ENCODE measurements around the gene SLC17A7. TPM values are rescaled to one million over a fixed set of nuclear protein-coding genes. Genes with fewer than 3 reads are reported as not detected.

SLC17A7 gene
- 1 to 10 TPM; 1.0 to 4.7 TPM for total RNA-seq
- polyA plus RNA-seq: under 1 TPM; 0.15 to 0.50 TPM
- long read RNA-seq, donor 1: 0 reads
- long read RNA-seq, donor 2: 0 reads

GRCh38 chr19:49441210-49441959 lies at the start of gene SLC17A7:
TSS of gene SLC17A7 (minus strand) at chr19:49441527. CDS start at chr19:49441379, 148 bp downstream.
- no peaks in the 10 kb centered on the region for H3K4me1 ChIP-seq (ENCODE audit: control insufficient read depth in 1 of 2, insufficient read depth in 2 of 2, low read length in 2 of 2)
- intact Hi-C loops (cut with DNase I): loop anchor here (5.0 kb wide), 1 partner anchor 214 kb away; no protein-coding TSS in a partner anchor
- DNase-seq (peak in 1 of 2 donors; percentile 69), ATAC-seq (ENCODE audit: low FRiP score) (peak; percentile 33)
- H3K27me3 ChIP-seq (ENCODE audit: control insufficient read depth in 1 of 2, insufficient read depth in 2 of 2, low read length in 1 of 2): no peaks in the 10 kb centered on the region
- no peak within 1 kb of the TSS for H3K4me3 ChIP-seq (ENCODE audit: low read length in 2 of 2)
- 2 to 4% methylated on average over 32 to 56 of the region's 56 CpGs for WGBS, 2 donors
- no peaks in the 10 kb centered on the region for H3K9me3 ChIP-seq (ENCODE audit: control insufficient read depth, low read length)
- no peak within 1 kb of the TSS for H3K27ac ChIP-seq (ENCODE audit: low read depth in 1 of 2, low read length in 2 of 2)
- H3K36me3 ChIP-seq (ENCODE audit: control insufficient read depth in 1 of 2, insufficient read depth in 2 of 2, low read length in 1 of 2): no peaks in the 10 kb centered on the region

GRCh38 chr19:49490287-49491029 lies 49.1 kb upstream of the SLC17A7 start:
- intact Hi-C loops (cut with DNase I): loop anchor here in 1 of 2 donors (10.0 kb wide), 1 partner anchor 184 kb away; the partner anchor contains the start of gene PRMT1
- Histone ChIP-seq H3K4me3 (ENCODE audit: low read length in 2 of 2) (no peak overlapping the region), H3K9me3 (ENCODE audit: control insufficient read depth, low read length) (no peaks in the 10 kb centered on the region), H3K4me1 (ENCODE audit: control insufficient read depth in 1 of 2, insufficient read depth in 2 of 2, low read length in 2 of 2) (no peaks in the 10 kb centered on the region), H3K36me3 (ENCODE audit: control insufficient read depth in 1 of 2, insufficient read depth in 2 of 2, low read length in 1 of 2) (peaks cover 0 to 11% of the 10 kb centered on the region in 2 donors), H3K27me3 (ENCODE audit: control insufficient read depth in 1 of 2, insufficient read depth in 2 of 2, low read length in 1 of 2) (no peaks in the 10 kb centered on the region), H3K27ac (ENCODE audit: low read depth in 1 of 2, low read length in 2 of 2) (no peak overlapping the region)
- DNase-seq (no peak), ATAC-seq (ENCODE audit: low FRiP score) (no peak)
- 87 to 89% methylated on average over 22 to 27 of the region's 27 CpGs for WGBS, 2 donors

GRCh38 chr19:49489601-49490167 lies 48.4 kb upstream of the SLC17A7 start:
- no peaks in the 10 kb centered on the region for H3K4me1 ChIP-seq (ENCODE audit: control insufficient read depth in 1 of 2, insufficient read depth in 2 of 2, low read length in 2 of 2)
- H3K27me3 ChIP-seq (ENCODE audit: control insufficient read depth in 1 of 2, insufficient read depth in 2 of 2, low read length in 1 of 2): no peaks in the 10 kb centered on the region
- no peak for ATAC-seq (ENCODE audit: low FRiP score)
- WGBS, 2 donors: 74 to 77% methylated on average over 15 of the region's 15 CpGs
- DNase-seq: no peak
- H3K9me3 ChIP-seq (ENCODE audit: control insufficient read depth, low read length): no peaks in the 10 kb centered on the region
- H3K36me3 ChIP-seq (ENCODE audit: control insufficient read depth in 1 of 2, insufficient read depth in 2 of 2, low read length in 1 of 2): peaks cover 0 to 11% of the 10 kb centered on the region in 2 donors
- H3K27ac ChIP-seq (ENCODE audit: low read depth in 1 of 2, low read length in 2 of 2): no peak overlapping the region
- intact Hi-C loops (cut with DNase I): loop anchor here in 1 of 2 donors (10.0 kb wide), 1 partner anchor 185 kb away; the partner anchor contains the start of gene PRMT1
- no peak overlapping the region for H3K4me3 ChIP-seq (ENCODE audit: low read length in 2 of 2)

- H3K4me3 ChIP-seq (ENCODE audit: low read length in 2 of 2): peak overlapping the region in 1 of 2 donors; percentile 70
- no peak for ATAC-seq (ENCODE audit: low FRiP score)
- H3K36me3 ChIP-seq (ENCODE audit: control insufficient read depth in 1 of 2, insufficient read depth in 2 of 2, low read length in 1 of 2): peaks cover 0 to 11% of the 10 kb centered on the region in 2 donors
- WGBS, 2 donors: 26 to 29% methylated on average over 15 of the region's 15 CpGs
- intact Hi-C loops (cut with DNase I): no loop called here
- no peak for DNase-seq
- no peaks in the 10 kb centered on the region for H3K4me1 ChIP-seq (ENCODE audit: control insufficient read depth in 1 of 2, insufficient read depth in 2 of 2, low read length in 2 of 2)
- no peaks in the 10 kb centered on the region for H3K9me3 ChIP-seq (ENCODE audit: control insufficient read depth, low read length)
- H3K27me3 ChIP-seq (ENCODE audit: control insufficient read depth in 1 of 2, insufficient read depth in 2 of 2, low read length in 1 of 2): no peaks in the 10 kb centered on the region
- peak overlapping the region in 1 of 2 donors; percentile 6 for H3K27ac ChIP-seq (ENCODE audit: low read depth in 1 of 2, low read length in 2 of 2)
Observed at GRCh38 chr19:49488863-49489537, 47.7 kb upstream of the SLC17A7 start.

GRCh38 chr19:49488046-49488862 lies 46.9 kb upstream of the SLC17A7 start:
- Histone ChIP-seq H3K9me3 (ENCODE audit: control insufficient read depth, low read length) (no peaks in the 10 kb centered on the region), H3K4me3 (ENCODE audit: low read length in 2 of 2) (peak overlapping the region; percentile 61 to 70), H3K4me1 (ENCODE audit: control insufficient read depth in 1 of 2, insufficient read depth in 2 of 2, low read length in 2 of 2) (no peaks in the 10 kb centered on the region), H3K27me3 (ENCODE audit: control insufficient read depth in 1 of 2, insufficient read depth in 2 of 2, low read length in 1 of 2) (no peaks in the 10 kb centered on the region), H3K36me3 (ENCODE audit: control insufficient read depth in 1 of 2, insufficient read depth in 2 of 2, low read length in 1 of 2) (peaks cover 0 to 11% of the 10 kb centered on the region in 2 donors), H3K27ac (ENCODE audit: low read depth in 1 of 2, low read length in 2 of 2) (peak overlapping the region in 1 of 2 donors; percentile 62)
- DNase-seq (no peak), ATAC-seq (ENCODE audit: low FRiP score) (no peak)
- intact Hi-C loops (cut with DNase I): no loop called here
- 1% methylated on average over 26 of the region's 26 CpGs for WGBS, 2 donors

- ATAC-seq (ENCODE audit: low FRiP score): peak; percentile 99
- Histone ChIP-seq H3K4me3 (ENCODE audit: low read length in 2 of 2) (peak within 1 kb of the TSS; percentile 61 to 70), H3K36me3 (ENCODE audit: control insufficient read depth in 1 of 2, insufficient read depth in 2 of 2, low read length in 1 of 2) (peaks cover 0 to 11% of the 10 kb centered on the region in 2 donors), H3K27ac (ENCODE audit: low read depth in 1 of 2, low read length in 2 of 2) (peak within 1 kb of the TSS in 1 of 2 donors; percentile 66), H3K27me3 (ENCODE audit: control insufficient read depth in 1 of 2, insufficient read depth in 2 of 2, low read length in 1 of 2) (no peaks in the 10 kb centered on the region), H3K9me3 (ENCODE audit: control insufficient read depth, low read length) (no peaks in the 10 kb centered on the region), H3K4me1 (ENCODE audit: control insufficient read depth in 1 of 2, insufficient read depth in 2 of 2, low read length in 2 of 2) (no peaks in the 10 kb centered on the region)
- DNase-seq: peak; percentile 100
- WGBS, 2 donors: 0% methylated on average over 55 to 57 of the region's 57 CpGs
- intact Hi-C loops (cut with DNase I): loop anchor here in 1 of 2 donors (1.0 kb wide), 1 partner anchor 9 kb away; the partner anchor contains the start of gene RPS11
Observed at GRCh38 chr19:49487277-49488045, 46.1 kb upstream of the SLC17A7 start, which contains the start of gene RPL13A. TSS of gene RPL13A (plus strand) at chr19:49487608. CDS start at chr19:49487630, 22 bp downstream.

- H3K9me3 ChIP-seq (ENCODE audit: control insufficient read depth, low read length): no peaks in the 10 kb centered on the region
- H3K4me1 ChIP-seq (ENCODE audit: control insufficient read depth in 1 of 2, insufficient read depth in 2 of 2, low read length in 2 of 2): no peaks in the 10 kb centered on the region
- H3K4me3 ChIP-seq (ENCODE audit: low read length in 2 of 2): no peak overlapping the region
- DNase-seq (no peak), ATAC-seq (ENCODE audit: low FRiP score) (no peak)
- H3K36me3 ChIP-seq (ENCODE audit: control insufficient read depth in 1 of 2, insufficient read depth in 2 of 2, low read length in 1 of 2): peaks cover 0 to 10% of the 10 kb centered on the region in 2 donors
- WGBS, 2 donors: 64 to 66% methylated on average over 23 of the region's 23 CpGs
- no peaks in the 10 kb centered on the region for H3K27me3 ChIP-seq (ENCODE audit: control insufficient read depth in 1 of 2, insufficient read depth in 2 of 2, low read length in 1 of 2)
- peak overlapping the region in 1 of 2 donors; percentile 66 for H3K27ac ChIP-seq (ENCODE audit: low read depth in 1 of 2, low read length in 2 of 2)
- intact Hi-C loops (cut with DNase I): loop anchor here in 1 of 2 donors (1.0 kb wide), 1 partner anchor 10 kb away; the partner anchor contains the start of gene RPS11
Observed at GRCh38 chr19:49486710-49487276, 45.5 kb upstream of the SLC17A7 start.

All from aorta (tissue), 5 donors.